ENCODE measurements around the gene RFX1.
"Not testable (repeated sequence)": the region's sequence is repeated elsewhere in the genome, so short reads cannot be mapped to it uniquely, and the experiment has no call there.

The RFX1 gene

DNA sequence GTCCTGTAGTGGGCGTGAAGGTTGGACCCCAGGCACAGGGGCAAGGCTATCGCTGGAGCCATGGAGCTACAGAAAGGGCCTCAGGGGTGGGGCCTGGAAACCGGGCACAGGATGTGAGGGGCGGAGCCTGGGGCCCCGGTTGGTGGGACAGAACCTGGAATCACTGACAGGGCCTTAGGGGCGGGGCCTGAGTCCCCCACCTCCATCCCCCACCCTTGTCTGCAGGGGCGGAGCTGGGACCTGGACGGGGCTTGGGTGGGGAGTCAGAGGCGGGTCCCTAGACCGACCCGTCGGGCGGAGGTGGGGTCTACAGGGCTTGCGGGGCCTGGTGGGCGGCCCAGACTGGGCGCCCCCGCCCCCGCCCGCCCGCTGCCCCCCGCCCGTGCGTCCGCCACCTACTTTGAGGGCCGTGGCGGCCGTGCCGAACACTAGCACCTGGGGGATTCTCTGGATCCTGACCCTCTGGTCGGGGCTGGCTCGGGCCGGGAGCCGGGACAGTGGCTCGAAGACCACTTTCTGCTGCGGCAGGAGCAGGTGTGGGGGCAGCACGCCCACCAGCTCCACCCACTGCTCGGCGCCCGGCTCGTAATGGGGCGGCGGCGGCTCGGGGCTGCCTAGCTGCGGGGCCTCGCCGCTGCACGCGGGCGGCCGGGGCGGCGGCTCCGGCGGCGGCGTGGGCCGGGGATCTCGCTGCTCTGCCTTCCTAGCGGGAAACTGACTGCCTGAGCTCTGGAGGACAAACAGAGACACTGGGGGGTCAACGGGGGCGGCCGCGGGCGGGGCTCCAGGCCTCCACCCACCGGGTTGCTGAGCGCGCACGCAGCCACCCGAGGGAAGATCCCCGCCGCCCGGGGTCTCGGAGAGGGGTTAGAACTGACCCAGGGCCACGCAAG, 27.5 kb downstream of the RFX1 start:
- DNase-seq: no peak

DNA sequence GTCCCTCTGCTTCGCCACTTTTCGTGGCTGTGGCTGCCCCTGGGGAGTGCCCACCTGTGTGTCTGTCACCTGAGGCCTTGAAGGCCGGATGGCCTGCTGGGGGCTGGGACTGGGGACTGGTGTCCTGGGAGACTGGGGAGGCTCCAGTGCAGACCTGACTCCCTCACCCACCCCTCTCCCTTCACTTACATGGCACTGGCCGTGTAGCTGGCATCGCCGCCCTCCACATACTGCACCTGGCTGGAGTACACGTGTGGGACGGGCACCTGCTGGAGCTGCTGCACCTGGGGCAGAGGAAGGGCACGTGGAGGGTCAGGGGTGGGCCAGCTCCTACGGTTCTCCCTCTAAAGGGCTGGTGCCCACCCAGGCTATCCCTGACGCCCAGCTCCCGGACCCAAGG, 28.3 kb downstream of the RFX1 start:
- DNase-seq: no peak

DNA sequence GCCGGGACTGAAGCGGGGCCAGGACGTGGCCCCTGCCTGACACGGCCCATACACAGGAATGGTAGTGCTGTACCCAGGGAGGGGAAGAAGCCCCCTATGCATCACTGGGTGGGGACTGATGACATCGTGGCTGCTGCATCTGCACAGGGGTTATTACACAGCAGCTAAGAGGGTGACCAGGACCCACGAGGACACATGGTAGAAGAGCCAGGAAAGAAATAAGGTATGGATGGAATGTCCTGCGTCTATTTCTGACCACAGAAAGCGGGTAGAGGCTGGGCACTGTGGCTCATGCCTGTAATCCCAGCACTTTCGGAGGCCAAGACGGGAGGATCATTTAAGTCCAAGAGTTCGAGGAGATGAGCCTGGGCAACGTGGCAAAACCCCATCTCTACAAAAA, 29.7 kb downstream of the RFX1 start:
- no peak for DNase-seq

DNA sequence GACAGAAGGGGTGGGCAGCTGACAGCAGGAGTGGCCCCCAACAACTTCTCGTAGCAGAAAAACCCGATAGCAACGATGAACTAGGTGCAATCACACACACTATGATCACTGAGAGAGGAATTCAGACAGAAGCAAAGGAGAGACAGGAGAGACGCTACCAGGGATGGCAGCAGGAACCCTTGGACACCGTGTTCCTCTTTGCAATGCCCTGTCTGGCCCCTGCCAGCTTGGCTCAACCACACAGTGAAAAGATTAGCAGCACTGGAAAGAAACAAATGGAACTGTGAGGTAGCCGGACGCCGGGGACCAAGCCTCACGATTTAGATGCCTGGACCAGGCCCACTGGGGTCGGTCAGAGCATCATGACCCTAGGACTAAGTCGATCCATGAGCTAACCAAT, 30.2 kb downstream of the RFX1 start:
- no peak for DNase-seq

DNA sequence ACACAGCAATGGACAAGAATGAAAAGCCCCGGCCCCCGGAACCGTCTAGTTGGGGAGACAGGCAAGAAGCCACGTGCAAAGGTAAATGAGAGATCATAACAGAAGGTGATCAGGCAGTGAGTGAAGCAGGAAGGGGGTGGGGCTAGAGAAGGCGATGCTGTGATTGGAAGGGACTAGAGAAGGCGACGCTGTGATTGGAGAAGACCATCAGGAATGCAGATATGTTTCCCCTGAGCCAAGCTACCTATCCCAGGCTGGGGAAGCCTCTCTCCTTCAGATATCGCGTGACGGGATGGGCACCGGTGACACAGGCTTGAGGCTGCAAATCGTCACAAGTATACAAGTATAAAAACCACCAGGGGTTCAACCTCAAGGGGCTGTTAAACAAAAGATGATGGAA, 32.0 kb downstream of the RFX1 start:
- no peak for DNase-seq

- not testable (repeated sequence) for DNase-seq
These were observed 32.6 kb downstream of the RFX1 start for GRCh38 chr19:13973479-13973878.

GRCh38 chr19:13972368-13973155, 33.6 kb downstream of the RFX1 start:
- DNase-seq: no peak

DNA sequence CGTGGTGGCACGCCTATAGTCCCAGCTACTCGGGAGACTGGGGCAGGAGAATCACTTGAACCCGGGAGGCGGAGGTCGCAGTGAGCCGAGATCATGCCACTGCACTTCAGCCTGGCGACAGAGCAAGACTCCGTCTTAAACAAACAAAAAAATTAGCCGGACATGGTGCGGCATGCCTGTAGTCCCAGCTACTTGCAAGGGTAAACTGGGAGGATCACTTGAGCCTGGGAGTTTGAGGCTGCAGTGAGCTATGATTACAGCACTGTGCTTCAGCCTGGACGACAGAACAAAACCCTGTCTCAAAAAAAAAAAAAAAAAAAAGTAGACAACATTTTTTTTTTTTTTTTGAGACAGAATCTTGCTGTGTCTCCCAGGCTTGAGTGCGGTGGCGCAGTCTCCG, 34.3 kb downstream of the RFX1 start:
- DNase-seq: not testable (repeated sequence)

DNA sequence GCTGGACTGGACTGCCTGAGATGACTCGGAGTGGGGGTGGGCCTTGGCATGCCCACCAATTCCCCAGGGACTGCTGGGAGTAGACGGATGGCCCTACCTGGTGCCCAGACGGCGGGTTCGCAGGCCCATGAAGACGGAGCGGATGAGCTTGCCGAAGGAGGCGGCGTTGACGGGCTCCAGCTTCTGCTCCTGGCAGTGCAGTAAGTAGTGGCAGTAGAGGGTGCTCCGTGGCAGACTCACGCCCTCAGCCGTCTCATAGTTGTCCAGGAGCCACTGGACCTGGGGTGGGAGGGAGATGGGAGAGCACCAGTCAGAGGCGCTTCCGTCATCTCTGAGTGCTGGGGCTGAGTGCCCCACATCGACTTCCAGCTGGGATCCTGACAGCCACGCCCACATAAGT, 36.2 kb downstream of the RFX1 start:
- no peak for DNase-seq

DNA sequence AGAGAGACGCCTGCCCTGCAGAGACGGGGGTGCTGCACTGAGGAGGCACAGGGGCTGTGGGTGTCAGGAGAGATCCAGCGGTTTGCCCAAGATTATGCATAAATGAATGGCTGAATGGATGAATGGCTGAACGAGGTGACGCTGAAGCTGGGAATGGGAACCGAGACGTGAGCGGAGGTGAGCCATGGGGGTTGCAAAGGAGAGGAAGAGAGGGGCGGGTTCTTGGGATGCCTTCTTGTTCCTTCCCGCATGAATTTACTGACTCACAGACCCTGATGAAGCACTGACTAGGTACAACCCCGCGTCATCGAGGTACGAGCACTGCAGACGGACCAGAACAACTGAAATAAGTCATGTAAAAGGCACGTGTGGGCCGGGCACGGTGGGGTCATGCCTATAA, 37.1 kb downstream of the RFX1 start:
- no peak for DNase-seq

DNA sequence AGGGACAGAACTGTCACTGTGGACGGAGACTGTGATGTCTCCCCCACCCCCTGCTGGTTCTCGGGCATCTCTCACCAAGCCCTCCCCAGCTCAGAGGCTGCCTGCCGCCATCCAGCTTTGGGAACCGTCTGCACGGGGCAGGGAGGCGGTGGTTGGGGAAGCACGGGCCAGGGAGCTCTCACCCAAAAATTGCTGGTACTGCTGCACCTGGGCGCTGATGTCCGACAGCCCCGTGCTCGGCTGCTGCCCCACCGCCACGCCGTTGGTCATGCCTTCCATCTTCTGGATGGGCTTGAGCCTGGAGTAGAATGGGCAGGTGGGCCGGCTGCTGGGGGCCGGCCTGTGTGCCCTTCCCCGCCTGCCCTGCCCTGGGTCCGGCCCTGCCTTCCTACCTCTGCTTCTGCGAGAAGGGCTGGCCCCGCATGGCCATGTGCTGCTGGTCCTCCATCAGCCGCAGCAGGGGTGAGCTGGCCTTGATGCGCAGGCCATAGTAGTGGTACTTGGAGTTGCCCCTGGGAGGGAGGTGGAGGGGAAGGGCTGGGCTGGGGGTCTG, 37.7 kb downstream of the RFX1 start:
- DNase-seq: no peak

GRCh38 chr19:13967206-13967605, 38.9 kb downstream of the RFX1 start:
- DNase-seq: not testable (repeated sequence)

GRCh38 chr19:13966684-13967128, 39.4 kb downstream of the RFX1 start:
- DNase-seq: no peak

GRCh38 chr19:13965926-13966683, 40.0 kb downstream of the RFX1 start:
- DNase-seq: no peak

DNA sequence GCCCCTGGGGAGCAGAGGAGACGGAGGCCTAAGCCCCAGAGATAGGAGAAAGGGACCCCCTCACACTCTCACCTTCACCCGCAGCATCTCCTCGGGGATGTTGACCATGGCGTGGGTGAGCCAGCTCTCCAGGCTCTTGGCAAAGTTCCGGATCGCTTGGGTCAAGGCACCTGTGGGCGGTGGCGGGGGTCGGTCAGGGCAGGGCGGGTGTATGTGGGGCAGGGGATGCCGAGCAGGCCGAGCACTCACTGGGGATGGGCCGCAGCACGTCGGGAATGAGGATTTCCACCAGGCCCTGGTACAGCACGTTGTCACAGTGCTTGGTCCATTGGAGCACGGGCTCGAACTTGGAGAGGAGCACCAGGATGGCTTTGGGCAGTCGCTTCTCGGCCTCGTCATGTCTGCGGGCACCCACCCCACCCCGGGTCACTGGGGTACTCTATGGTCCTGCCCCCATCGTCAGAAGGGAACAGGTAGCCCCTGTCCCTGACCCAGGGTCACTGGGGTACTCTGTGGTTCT, 40.7 kb downstream of the RFX1 start:
- no peak for DNase-seq

DNA sequence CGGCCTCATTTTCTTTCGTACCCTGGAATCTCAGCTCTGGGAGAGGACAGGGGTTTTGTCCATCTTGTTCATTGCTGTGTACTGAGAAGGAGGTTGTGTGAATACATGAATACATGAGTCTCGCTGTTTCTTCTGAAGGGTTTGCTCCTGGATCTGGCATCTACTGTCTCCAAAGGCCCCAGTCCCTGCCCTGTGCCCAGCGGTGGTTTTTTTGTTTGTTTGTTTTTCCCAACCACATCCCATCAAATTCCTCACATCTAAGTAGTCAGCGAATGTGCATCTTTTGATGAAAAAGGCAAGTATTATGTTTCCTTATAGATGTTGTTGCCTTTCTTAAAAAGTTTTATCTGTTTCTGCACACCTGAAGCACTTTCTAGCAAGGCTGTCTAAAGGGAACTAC, 41.3 kb downstream of the RFX1 start:
- no peak for DNase-seq

DNA sequence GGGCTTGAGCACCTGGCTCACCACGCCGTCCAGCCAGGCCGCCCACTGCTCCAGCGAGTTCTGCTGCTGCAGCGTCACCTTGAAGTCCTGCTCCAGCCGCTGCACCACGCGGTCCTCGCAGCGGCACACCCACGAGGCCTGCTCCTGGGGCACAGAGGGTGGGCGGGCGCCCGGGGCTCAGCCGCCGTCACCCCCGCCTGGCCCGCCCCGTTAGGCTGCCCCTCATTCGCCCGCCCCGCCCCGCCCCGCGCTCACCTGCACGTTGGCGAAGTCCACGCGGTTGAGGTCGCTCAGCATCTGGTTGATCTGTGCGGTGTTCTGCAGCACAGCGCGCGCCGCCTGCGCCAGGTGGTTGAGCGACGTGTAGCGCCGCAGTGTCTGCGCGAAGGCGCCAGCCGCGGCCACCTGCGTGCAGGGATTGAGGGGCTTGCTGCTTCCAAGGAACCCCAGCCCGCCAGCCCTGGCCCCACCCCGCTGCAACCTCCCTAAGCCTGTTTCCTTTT, 42.5 kb downstream of the RFX1 start:
- no peak for DNase-seq

DNA sequence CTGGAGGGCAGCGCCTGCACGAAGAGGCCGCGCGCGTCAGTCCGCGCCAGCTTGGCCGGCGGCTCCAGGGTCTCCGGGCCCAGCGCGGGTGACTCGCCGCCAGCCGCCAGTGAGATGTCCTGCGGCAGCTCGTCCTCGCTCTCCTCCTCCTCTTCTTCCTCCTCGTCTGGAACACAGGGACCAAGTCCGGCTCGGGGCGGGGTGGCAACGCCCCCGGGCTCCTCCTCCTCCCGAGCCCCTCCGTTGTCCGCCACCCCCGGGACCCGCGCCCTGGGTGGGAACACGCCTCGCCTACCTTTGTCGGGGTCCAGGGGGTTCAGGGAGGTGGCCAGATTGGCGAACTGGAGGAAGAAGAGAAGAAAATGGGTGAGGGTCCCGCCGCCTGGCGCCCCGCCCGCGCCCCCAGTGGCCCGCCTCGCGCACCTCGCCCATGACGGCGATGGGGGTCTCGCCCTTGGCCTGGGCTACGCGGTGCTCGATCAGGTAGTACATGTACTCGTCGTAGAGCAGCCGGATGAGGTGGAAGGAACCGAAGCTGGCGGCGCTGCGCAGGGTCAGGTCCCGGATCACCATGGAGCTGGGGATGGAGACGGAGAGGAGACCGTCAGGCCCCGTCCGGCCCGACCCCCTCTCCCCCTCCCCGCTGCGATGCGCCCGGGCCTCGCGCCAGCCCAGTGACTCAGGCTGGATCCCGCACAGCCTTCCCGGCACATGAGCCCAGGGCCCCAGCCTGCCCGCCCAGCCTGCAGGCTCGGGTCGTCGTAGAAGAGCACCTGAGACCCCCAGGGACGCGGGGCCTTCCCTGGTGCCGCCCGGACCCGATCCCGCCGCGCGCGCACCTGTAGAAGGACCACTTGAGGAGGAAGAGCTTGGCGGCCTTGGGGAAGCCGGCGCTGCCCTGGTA, 43.2 kb downstream of the RFX1 start:
- no peak for DNase-seq

GRCh38 chr19:13961826-13962698, 44.1 kb downstream of the RFX1 start:
- no peak for DNase-seq
